GM21576 (cell line): ENCODE measurements around the gene TFPI2.
"Not testable (repeated sequence)": the region's sequence is repeated elsewhere in the genome, so short reads cannot be mapped to it uniquely, and the experiment has no call there.

Source experiments
- ATAC-seq: cut with Tn5 transposase; IDR thresholded peaks from one replicate; pipeline ENCODE4 v1.9.1; 2021; ENCODE audit warnings: mild to moderate bottlenecking, moderate library complexity; ENCODE audit not compliant: unreplicated experiment

The TFPI2 gene, protein sequence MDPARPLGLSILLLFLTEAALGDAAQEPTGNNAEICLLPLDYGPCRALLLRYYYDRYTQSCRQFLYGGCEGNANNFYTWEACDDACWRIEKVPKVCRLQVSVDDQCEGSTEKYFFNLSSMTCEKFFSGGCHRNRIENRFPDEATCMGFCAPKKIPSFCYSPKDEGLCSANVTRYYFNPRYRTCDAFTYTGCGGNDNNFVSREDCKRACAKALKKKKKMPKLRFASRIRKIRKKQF

DNA sequence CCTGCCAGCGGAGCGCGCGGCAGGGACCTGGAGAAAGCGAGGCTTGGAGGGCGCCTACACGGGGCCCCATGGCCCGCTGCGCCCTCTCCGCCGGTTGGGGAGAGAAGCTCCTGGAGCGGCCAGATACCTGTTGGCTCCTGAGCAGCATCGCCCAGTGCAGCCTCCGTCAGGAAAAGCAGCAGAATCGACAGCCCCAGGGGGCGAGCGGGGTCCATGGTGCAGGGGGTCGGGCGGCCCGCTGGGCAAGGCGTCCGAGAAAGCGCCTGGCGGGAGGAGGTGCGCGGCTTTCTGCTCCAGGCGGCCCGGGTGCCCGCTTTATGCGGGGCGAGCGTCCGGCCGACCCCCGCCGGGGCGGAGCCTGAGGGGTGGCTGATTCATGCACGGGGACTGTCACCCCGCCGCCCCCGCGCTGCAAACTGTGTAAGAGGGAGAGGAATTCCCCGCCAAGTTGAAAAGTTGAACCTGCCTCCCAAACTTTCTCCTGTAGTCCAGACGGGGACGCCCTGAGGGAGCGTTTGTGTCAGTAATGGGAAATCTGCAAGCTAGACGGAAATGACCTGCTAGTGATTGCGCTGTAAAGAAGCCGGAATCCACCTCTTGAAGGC lies at the start of gene TFPI2:
Gene TFPI2, minus strand, starts transcription at position 290 of the 605 bp plus-strand sequence. Its CDS starts 75 bp downstream, at position 215.
- ATAC-seq, result peak; percentile 40

DNA sequence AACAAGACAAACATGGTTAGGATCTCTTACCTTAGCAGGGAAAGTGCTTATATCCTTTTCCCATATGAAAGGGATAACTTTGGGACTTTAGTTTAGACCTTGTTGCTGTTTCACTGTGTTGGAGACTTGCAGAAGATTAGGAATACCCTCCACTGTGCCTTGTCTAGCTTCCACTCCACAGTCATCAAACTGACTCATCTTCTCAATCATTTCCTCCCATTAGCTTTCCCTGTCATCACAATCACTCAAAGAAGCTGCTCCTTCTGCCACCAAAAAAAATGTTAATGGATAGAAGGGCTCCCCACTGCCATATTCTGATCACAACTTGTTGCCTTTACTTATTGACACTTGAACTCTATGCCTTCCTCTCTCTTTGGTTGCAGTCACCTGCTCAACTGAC lies 47.7 kb upstream of the TFPI2 start:
- ATAC-seq, result no peak

DNA sequence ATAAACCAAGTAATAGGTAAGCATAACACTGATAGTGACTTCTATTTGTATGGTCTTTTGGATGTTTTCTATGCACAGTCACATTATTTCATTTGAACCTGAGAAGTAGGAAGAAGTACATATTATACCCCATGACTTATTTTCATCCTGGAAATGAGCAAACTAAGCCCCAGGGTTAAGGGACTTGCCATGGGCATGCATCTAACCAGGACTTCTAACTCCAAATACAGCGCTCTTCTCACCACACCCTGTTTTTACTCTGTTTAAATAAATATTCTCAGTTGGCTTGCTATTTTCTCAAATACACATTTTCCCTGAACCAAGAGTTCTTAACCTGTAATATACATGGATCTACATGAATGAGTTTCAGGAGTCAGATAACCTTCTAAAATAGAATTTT lies 47.3 kb upstream of the TFPI2 start:
- no peak for ATAC-seq

DNA sequence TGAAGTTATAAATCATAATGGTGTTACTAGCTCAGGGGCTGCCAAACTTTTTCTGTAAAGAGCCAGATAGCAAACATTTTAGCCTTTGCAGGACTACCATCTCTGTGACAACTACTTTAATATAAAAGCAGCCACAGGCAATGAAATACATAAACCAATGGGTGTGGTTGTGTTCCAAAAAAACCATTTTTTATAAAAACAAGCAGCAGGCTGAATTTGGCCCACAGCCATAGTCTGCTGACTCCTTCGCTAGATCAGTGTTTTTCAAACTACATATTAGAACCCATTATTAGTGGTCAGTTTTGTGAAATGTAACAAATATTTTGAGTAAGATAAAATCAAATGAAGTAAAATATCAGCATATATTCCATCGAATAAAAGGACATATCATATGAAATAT lies 44.5 kb upstream of the TFPI2 start:
- no peak for ATAC-seq

DNA sequence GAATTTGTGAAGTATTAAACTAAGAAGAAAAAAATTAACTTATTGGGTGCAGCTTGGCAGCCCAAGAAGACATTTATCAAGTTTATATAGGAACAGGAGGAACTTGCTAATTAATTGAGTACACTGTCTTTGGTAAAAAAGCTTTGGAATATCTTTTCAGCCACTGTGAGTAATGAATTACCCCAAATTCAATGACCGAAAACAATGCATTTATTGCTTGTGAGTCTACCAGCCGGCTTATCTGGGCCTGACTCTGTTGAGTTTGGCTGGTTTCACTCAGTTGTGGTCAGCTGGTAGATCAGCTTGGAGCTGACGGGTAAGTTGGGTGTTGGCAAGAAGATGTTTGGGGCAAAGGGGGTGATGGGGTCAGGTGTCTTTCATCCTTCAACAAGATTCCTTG lies 42.6 kb upstream of the TFPI2 start:
- ATAC-seq, result no peak

DNA sequence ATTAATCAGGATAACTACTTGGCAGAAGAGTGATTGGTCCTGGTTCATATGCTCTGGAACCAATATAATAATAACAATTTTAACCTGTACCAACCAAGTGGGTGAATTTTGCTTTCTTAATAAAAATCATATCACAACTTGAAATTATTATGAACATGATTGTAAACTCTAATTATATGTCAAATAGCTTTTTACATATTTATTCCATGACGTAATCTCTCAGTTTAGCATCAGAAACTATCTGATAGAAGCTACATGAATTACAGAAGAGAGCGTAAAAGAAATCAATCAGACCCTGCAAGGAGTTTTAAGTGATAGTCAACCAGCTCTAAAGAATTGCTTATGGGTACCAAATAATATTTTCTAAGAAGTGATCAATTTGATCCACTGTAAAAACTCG lies 41.1 kb upstream of the TFPI2 start:
- no peak for ATAC-seq

DNA sequence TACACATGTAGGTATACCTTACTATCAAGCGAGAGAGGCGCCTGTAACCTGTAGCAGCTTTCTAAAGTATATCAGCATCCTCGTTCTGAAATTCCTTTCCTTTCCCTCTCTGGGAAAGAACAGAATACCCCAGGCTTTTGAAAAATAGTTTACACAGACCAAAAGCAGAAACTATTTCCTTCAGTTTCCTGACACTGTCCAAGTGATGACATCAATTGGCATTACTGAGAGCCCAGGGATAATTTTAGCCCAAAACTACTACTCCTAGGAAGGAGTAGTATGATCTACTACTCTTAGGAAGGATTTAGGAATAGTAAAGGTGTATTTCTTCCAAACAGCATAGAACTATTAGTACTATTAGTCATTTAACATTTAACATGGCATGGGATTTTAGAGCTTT lies 37.0 kb upstream of the TFPI2 start:
- ATAC-seq, result no peak

DNA sequence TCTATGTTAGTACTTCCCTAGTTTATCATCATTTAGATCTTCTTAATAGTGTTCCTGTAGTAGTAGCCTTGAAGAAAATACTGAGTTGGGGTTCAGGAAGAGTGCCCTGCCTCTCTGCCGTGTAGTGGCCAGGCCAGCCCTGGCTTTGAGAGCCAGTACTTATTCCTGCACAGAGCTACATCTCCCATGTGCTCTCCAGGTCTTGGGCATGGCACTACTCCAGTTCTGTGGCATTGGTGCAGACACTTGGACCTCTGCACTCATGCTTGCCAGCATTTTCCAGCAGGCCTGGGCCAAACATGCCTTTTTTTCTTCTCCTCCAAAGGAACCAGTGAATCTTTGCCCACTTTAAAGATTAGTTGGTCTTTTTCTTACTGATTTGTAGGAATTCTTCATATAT lies 36.2 kb upstream of the TFPI2 start:
- no peak for ATAC-seq

DNA sequence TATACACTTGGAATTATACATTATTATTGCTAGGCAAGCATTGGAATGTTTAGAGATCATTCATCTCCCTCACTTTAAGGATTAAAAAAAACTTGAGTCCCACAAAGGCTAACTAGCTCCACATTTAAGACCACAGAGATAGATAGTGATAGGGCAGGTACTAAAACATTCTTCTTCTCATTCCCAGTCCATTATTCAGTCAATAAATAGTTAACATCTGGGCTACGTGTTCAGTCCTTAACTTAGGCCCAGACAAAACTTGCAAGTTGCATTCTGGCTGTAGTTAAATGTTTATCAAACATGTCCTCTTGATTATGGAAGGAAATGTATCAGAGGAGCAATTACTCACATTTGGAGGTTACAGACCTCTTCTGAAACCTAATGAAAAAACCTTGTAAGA lies 33.4 kb upstream of the TFPI2 start:
- ATAC-seq, result no peak

DNA sequence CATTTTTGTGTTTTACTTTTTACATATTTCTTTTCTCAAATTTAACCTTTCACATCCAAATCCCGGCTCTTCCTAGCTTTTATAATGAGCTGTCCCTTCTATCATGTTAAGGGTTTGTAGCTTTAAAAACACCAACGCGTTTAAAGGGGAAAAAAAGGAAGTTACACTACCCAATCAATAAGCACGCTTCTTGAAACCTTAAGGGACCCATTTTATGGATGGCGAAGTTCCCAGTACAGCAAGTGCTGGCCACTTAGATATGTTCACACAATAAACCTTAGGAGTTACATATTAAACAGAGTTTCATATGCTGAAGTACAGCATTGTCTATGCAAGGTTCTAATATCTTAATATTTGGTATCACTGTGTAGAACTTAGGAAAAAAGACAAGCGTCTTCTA lies 32.7 kb upstream of the TFPI2 start:
- no peak for ATAC-seq

DNA sequence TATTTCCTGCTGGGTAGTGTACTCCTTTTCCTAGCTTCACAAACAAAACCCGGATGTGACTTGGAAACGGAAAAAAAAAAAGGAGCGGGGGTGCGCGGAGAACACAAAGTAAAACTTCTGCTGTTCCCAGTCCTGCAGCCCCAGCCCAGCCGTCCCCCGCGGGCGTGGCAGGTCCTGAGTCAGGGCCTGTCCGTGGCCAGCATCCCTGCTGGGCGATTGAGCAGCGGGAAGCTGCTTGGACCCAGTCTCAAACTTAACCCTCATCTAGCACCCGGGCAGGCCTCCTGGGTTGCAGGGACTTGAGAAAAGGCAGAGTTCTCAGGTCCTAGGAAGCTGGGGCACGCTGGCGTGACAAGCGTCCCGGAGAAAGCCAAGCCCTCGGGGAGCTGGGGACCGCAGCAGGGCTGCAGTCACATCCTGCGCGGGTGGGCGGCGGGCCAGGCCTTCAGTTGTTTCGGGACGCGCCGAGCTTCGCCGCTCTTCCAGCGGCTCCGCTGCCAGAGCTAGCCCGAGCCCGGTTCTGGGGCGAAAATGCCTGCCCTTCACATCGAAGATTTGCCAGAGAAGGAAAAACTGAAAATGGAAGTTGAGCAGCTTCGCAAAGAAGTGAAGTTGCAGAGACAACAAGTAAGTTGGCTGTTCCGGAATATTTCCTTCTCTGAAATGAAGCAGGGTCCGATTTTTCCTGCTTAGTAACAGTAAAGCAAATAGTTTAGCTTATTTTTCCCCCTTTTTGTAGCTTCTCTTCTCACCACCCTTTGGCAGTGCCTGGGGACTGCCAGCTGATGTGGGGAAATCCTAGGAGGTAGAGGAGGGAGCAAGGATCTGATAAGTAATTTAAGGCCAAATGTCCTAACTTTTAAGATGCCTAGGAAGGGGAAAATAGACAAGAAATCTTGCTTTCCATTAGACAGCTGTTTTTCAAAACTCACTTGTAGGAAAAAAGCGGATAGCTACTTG lies 31.3 kb upstream of the TFPI2 start, which contains the start of gene GNG11:
Gene GNG11, plus strand, starts transcription at position 129 of the 960 bp plus-strand sequence. Its CDS starts 403 bp downstream, at position 532.
- peak; percentile 80 for ATAC-seq

DNA sequence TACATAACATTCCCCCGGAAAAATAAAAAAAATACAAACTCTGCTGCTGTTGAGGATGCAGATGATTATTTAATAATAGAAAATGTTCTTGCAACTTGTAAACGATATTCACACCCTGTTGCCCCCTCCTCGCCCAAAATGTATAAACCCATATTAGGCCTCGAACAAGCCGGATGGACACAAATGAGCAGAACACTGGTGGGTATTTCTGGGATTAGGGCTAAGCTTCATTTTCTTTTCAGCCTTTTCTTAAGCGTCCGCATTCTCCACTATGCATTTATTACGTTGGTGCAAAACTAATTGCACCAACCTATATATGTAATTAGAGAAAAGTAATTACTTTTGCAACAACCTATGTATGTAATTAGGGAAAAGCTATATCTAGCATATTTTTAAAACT lies 30.6 kb upstream of the TFPI2 start:
- ATAC-seq, result no peak

DNA sequence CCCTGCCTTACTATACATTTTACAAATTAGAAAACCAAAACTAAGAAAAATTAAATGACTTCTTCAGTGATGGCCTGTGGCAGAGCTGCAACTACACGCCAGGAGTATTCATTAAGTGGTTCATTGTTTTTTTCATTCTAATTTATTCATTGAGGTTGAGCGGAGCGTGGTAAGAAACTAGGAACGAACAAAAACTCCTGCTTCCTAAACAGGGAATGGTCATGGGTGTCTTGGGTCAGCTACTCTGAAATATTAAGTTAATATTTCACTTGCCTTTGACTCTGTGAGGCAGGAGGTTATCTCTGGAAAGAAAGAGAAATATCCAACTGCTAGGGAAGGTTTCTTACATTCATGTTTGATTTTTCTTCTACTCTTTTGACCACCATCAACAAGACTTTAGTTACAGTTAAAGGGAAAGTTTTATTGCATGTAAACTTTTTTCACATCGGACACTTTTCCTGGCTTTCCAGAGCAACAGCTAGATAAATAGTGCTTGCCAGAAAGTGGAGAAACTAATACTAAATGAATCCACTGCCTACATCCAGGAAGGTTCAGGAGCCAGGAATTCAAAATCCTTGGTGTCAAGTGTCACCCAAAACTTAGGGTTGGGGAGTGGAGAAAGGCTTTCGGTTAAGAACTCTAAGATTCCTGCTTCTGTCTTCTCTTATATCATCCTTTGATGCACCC lies 30.1 kb upstream of the TFPI2 start:
- no peak for ATAC-seq

DNA sequence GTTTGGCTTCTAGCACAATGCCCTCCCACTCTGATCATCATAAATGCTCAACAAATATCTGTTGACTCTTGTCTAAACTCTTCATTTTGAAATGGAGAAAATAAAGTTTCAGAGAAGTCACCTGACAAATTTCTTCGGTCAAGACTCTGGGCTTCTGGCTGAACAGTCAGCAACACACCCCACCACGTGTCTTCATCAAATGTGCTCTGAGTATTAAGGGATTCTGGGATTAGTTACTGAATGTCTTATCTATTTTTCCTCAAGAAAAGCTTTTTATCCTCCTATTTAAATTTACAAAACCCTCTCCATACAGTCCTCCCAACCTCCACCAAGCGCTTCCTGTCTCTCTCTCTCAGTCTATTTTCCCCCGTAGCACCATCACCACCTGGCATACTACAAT lies 25.8 kb upstream of the TFPI2 start:
- ATAC-seq, result not testable (repeated sequence)

DNA sequence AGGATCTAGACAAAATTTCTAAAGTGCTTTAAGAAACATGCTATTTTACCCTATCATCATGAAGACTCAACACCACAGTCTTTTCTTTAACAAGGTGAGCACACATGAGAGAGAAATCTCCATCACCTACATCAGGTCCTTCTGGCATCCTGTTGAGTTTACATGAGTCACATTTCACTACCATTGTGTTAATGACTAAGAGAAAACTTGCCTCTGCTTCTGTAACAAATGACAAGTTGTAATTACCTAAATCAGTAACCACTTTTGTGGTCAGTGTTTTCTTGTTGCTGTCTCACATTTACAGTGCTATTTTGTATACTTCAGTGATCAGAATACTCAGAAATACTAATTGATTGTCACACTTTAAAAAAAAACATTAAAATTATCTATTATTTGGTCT lies 25.3 kb upstream of the TFPI2 start:
- peak; percentile 41 for ATAC-seq

DNA sequence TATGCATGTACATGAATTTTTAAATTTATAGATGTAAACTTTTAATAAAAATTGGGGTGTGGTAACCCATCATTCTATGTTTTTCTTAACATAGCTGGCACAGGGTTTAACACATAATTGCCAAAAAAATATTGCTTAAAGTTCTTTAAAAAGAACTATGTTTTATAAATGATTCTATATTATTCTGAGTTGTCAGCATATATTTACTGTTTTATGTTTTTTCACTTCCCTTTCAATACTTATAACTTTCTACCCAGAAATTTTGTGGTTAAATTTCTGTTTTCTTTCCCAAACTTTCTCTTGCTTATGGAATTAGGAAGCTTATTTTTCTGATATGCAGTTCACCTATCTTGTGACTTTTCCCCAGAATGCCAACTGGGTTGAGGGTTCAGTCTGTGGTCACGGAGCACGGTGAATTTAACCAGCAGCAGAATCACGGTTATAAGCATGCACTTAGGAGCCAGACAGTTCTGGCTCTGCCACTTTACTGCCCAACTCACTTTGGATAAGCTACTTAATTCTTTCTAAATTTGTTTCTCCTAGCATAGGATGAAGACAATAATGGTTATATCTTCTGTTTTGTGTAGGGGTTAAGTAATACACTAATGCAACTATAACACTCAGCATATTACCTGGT lies 24.8 kb upstream of the TFPI2 start:
- not testable (repeated sequence) for ATAC-seq

DNA sequence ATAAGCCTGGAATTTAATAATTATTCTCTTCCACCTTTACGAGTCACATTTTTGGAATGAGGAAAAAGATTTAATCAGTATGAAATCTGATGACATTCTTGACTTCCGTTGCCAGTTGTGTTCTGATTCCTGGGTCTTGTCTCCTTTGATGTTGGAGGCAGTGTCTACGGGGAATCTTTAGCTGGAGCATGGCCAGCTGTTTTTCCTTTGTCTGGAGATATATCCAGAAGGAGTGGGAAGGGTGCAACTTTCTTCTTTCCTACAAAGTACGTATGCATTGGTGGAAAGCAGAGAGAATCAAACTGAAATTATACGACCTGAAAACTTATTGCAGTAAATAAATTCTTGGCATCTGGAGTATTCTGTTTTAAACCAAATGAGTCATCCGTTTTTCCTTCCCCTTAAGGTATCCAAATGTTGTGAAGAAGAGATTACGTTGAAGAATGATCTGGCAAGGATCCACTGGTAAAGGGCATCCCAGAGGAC lies 24.1 kb upstream of the TFPI2 start:
- no peak for ATAC-seq

DNA sequence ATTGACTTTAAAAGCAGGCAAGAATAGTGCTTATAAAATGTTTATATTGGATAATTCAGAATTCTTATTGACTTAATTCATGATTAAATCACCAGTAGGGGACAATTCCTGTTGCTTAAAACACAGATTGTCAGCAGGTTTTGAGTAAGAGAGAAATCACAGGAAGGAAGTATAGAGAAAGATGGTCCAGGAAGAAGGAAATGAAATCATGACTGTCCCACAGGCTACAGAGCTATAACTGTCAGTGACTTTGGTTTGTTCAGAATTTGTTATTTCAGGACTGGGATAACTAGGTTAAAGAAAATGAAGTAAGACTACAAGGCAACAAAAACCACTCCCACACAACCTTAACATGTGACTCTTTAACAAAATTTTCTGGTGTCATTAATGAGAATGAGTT lies 22.6 kb upstream of the TFPI2 start:
- no peak for ATAC-seq

DNA sequence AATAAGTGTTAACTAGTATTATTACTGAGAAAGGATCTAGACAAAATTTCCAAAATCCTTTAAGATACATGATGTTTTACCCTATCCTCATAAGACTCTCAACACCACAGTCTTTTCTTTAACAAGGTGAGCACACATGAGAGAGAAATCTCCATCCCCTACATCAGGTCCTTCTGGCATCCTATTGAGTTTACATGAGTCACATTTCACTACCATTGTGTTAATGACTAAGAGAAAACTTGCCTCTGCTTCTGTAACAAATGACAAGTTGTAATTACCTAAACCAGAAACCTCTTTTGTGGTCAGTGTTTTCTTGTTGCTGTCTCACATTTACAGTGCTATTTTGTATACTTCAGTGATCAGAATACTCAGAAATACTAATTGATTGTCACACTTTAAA lies 21.1 kb upstream of the TFPI2 start:
- peak; percentile 61 for ATAC-seq

DNA sequence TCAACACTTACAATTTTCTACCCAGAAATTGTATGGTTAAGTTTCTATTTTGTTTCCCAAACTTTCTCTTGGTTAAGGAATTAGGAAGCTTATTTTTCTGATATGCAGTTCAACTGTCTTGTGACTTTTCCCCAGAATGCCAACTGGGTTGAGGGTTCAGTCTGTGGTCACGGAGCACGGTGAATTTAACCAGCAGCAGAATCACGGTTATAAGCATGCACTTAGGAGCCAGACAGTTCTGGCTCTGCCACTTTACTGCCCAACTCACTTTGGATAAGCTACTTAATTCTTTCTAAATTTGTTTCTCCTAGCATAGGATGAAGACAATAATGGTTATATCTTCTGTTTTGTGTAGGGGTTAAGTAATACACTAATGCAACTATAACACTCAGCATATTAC lies 20.7 kb upstream of the TFPI2 start:
- not testable (repeated sequence) for ATAC-seq
